AG10803 (cell line): ENCODE results near the gene RHBDD3.

ENCODE experiments used
- DNase-seq: peaks from one replicate; pipeline ENCODE4 v3.0.0; 2010; ENCODE audit warnings: low read depth
- H3K4me3 ChIP-seq: 2 replicates; pipeline ENCODE4 v1.5.1; 2011; ENCODE audit warnings: mild to moderate bottlenecking, low read length, control low read depth
- TF ChIP-seq, protein P1 (sequence below): conservative IDR thresholded peaks from 2 replicates; pipeline ENCODE4 v1.5.1; 2011; ENCODE audit warnings: mild to moderate bottlenecking, low read length, control low read depth, inconsistent platforms

The RHBDD3 gene

DNA sequence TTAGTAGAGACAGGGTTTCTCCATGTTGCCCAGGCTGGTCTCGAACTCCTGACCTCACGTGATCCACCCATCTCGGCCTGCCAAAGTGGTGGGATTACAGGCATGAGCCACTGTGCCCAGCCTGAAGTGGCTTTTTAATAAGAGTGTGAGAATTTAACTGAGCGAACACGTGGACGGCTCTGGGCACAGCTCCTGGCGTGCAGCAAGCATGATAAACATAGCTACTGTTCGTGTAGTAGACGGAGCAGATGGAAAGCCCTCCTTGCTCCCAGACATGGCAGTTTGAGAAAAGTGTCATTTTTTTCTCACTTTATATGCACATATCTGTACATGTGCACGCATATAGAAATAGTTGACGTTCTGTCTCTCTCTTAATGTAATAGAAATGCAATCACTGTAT is 55.0 kb downstream of the RHBDD3 start:
- no peak overlapping the region for H3K4me3 ChIP-seq
- no peak for DNase-seq
- TF ChIP-seq, protein P1, sequence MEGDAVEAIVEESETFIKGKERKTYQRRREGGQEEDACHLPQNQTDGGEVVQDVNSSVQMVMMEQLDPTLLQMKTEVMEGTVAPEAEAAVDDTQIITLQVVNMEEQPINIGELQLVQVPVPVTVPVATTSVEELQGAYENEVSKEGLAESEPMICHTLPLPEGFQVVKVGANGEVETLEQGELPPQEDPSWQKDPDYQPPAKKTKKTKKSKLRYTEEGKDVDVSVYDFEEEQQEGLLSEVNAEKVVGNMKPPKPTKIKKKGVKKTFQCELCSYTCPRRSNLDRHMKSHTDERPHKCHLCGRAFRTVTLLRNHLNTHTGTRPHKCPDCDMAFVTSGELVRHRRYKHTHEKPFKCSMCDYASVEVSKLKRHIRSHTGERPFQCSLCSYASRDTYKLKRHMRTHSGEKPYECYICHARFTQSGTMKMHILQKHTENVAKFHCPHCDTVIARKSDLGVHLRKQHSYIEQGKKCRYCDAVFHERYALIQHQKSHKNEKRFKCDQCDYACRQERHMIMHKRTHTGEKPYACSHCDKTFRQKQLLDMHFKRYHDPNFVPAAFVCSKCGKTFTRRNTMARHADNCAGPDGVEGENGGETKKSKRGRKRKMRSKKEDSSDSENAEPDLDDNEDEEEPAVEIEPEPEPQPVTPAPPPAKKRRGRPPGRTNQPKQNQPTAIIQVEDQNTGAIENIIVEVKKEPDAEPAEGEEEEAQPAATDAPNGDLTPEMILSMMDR = no peak

DNA sequence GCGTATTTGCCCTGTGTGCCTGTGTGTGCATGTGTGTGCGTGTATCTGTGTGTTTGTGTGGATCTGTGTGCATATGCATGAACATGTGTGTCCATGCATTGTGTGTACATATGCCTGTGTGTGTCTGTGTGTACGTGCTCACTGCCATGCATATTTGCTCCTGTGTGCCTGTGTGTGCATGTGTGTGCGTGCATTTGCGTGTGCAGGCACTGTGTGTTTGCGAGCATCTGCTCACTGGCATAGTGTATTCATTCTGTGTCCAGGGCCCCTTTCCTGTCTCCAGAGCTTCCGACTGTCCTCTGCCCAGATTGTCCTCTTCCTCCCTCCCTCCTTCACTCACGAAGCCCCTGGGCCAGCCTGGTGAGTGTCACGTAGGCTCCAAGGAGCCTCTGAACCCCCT is 56.3 kb downstream of the RHBDD3 start:
- no peak overlapping the region for H3K4me3 ChIP-seq
- TF ChIP-seq, protein P1 = no peak
- DNase-seq = no peak

DNA sequence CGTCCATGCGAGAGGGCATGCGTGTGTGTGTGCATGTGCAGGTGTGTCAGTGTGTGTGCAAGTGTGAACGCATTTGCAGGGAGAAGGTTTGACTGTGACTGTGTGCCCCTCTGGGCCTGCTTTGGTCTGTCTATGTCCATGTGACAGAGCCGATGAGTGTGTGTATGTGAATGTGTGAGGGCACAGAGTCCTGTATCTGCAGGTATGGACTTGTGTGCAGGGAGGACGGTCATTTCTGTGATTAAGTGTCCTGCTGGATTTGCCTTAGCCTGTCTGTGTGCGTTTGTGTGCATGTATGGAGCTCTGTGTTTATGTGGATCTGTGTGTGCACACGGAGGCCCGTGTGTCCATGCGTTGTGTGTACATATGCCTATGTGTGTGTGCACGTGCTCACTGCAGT is 56.7 kb downstream of the RHBDD3 start:
- no peak for DNase-seq
- TF ChIP-seq, protein P1 = no peak
- H3K4me3 ChIP-seq = no peak overlapping the region
